NT2/D1 (cell line): ENCODE results near the gene SLCO1B3.

Experiments
- DNase-seq: peaks from one replicate; pipeline ENCODE4 v3.0.0-alpha.2; 2011; ENCODE audit warnings: low read depth, low spot score
- H3K27me3 ChIP-seq: 2 replicates; pipeline ENCODE4 v1.6.0; 2011; ENCODE audit warnings: mild to moderate bottlenecking; ENCODE audit not compliant: insufficient read length, insufficient read depth
- H3K36me3 ChIP-seq: 2 replicates; pipeline ENCODE4 v1.6.1; 2011; ENCODE audit warnings: mild to moderate bottlenecking, low read length, mixed read lengths; ENCODE audit not compliant: insufficient read depth, insufficient read length
- H3K4me1 ChIP-seq: 2 replicates; pipeline ENCODE4 v1.5.1; 2011; ENCODE audit not compliant: insufficient read depth, insufficient read length
- H3K4me3 ChIP-seq: 2 replicates; pipeline ENCODE4 v1.5.1; 2011; ENCODE audit warnings: low read depth; ENCODE audit not compliant: insufficient read length
- H3K9ac ChIP-seq: 2 replicates; pipeline ENCODE4 v1.6.0; 2011; ENCODE audit warnings: low read depth; ENCODE audit not compliant: insufficient read length
- H3K9me3 ChIP-seq: 2 replicates; pipeline ENCODE4 v1.5.1; 2011; ENCODE audit warnings: mild to moderate bottlenecking, low read length; ENCODE audit not compliant: insufficient read depth
- SUZ12 ChIP-seq: IDR thresholded peaks from 2 replicates; pipeline ENCODE4 v1.6.1; 2011; ENCODE audit not compliant: insufficient read length, insufficient read depth; ENCODE audit errors: extremely low read depth
- YY1 ChIP-seq: IDR thresholded peaks from 2 replicates; pipeline ENCODE4 v1.6.1; 2011; ENCODE audit not compliant: insufficient read length, insufficient read depth
- ZNF274 ChIP-seq: IDR thresholded peaks from 2 replicates; pipeline ENCODE4 v1.6.1; 2011; ENCODE audit warnings: mild to moderate bottlenecking, low read depth, low read length

Gene SLCO1B3

GRCh38 chr12:20829919-20830318 is 19.4 kb downstream of the SLCO1B3 start:
- DNase-seq: no peak
- no peaks in the 10 kb centered on the region for H3K27me3 ChIP-seq
- H3K4me3 ChIP-seq: no peak overlapping the region
- no peak overlapping the region for H3K9ac ChIP-seq
- TF ChIP-seq YY1 (no peak), SUZ12 (no peak), ZNF274 (no peak)
- no peaks in the 10 kb centered on the region for H3K4me1 ChIP-seq
- H3K9me3 ChIP-seq: no peaks in the 10 kb centered on the region
- H3K36me3 ChIP-seq: no peaks in the 10 kb centered on the region

GRCh38 chr12:20830456-20830855 is 20.0 kb downstream of the SLCO1B3 start:
- TF ChIP-seq ZNF274: no peak
- no peak for TF ChIP-seq SUZ12
- no peak for TF ChIP-seq YY1
- Histone ChIP-seq H3K9ac (no peak overlapping the region), H3K36me3 (no peaks in the 10 kb centered on the region), H3K9me3 (no peaks in the 10 kb centered on the region), H3K4me3 (no peak overlapping the region), H3K27me3 (no peaks in the 10 kb centered on the region), H3K4me1 (no peaks in the 10 kb centered on the region)
- no peak for DNase-seq

GRCh38 chr12:20832911-20833310 is 22.4 kb downstream of the SLCO1B3 start:
- H3K4me1 ChIP-seq: no peaks in the 10 kb centered on the region
- no peaks in the 10 kb centered on the region for H3K27me3 ChIP-seq
- H3K36me3 ChIP-seq: no peaks in the 10 kb centered on the region
- no peak for TF ChIP-seq YY1
- no peak for TF ChIP-seq ZNF274
- no peak for TF ChIP-seq SUZ12
- no peak for DNase-seq
- H3K9ac ChIP-seq: no peak overlapping the region
- no peak overlapping the region for H3K4me3 ChIP-seq
- H3K9me3 ChIP-seq: no peaks in the 10 kb centered on the region

GRCh38 chr12:20852649-20853048 is 42.1 kb downstream of the SLCO1B3 start:
- H3K4me1 ChIP-seq: no peaks in the 10 kb centered on the region
- no peaks in the 10 kb centered on the region for H3K36me3 ChIP-seq
- no peak overlapping the region for H3K4me3 ChIP-seq
- no peak for TF ChIP-seq ZNF274
- TF ChIP-seq SUZ12: no peak
- TF ChIP-seq YY1: no peak
- H3K27me3 ChIP-seq: no peaks in the 10 kb centered on the region
- H3K9ac ChIP-seq: no peak overlapping the region
- peaks cover 7% of the 10 kb centered on the region; the same call in 1 of the 2 replicates for H3K9me3 ChIP-seq
- DNase-seq: no peak

GRCh38 chr12:20863056-20863455 is 52.6 kb downstream of the SLCO1B3 start:
- Histone ChIP-seq H3K27me3 (no peaks in the 10 kb centered on the region), H3K36me3 (no peaks in the 10 kb centered on the region), H3K9me3 (no peaks in the 10 kb centered on the region), H3K4me1 (no peaks in the 10 kb centered on the region), H3K4me3 (no peak overlapping the region), H3K9ac (no peak overlapping the region)
- TF ChIP-seq ZNF274: no peak
- no peak for TF ChIP-seq SUZ12
- TF ChIP-seq YY1: no peak
- no peak for DNase-seq

- no peak for DNase-seq
- no peaks in the 10 kb centered on the region for H3K27me3 ChIP-seq
- H3K9me3 ChIP-seq: no peaks in the 10 kb centered on the region
These were observed 55.4 kb downstream of the SLCO1B3 start for GRCh38 chr12:20865873-20866272.

DNA sequence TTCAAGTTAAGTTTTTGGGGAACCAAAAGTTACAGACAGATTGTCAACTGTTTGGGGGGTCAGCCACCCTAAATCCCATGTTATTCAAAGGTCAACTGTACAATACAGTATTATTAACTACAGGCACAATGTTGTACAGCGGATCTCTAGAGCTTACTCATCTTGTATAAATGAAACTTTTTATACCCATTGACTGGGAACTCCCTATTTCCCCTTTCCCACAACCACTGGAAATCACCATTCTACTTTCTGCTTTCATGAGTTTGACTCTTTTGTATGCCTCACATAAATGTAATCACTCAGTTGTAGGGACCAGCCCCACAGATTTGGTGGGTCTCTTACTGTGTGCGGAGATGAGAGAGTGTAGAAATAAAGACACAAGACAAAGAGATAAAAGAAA is 57.8 kb downstream of the SLCO1B3 start:
- Histone ChIP-seq H3K9ac (no peak overlapping the region), H3K36me3 (no peaks in the 10 kb centered on the region), H3K9me3 (no peaks in the 10 kb centered on the region), H3K4me3 (no peak overlapping the region), H3K27me3 (no peaks in the 10 kb centered on the region), H3K4me1 (no peaks in the 10 kb centered on the region)
- TF ChIP-seq ZNF274 (no peak), SUZ12 (no peak), YY1 (no peak)
- no peak for DNase-seq

More at GRCh38 chr12:20865873-20866272, 55.4 kb downstream of the SLCO1B3 start:
- Histone ChIP-seq H3K4me3 (no peak overlapping the region), H3K36me3 (no peaks in the 10 kb centered on the region), H3K9ac (no peak overlapping the region), H3K4me1 (no peaks in the 10 kb centered on the region)
- TF ChIP-seq ZNF274 (no peak), SUZ12 (no peak), YY1 (no peak)

GRCh38 chr12:20883288-20883687 is 72.8 kb downstream of the SLCO1B3 start:
- TF ChIP-seq ZNF274 (no peak), YY1 (no peak), SUZ12 (no peak)
- H3K36me3 ChIP-seq: no peaks in the 10 kb centered on the region
- H3K9ac ChIP-seq: no peak overlapping the region
- no peaks in the 10 kb centered on the region for H3K27me3 ChIP-seq
- no peak overlapping the region for H3K4me3 ChIP-seq
- DNase-seq: no peak
- H3K9me3 ChIP-seq: peaks cover 2% of the 10 kb centered on the region; the same call in 1 of the 2 replicates
- H3K4me1 ChIP-seq: no peaks in the 10 kb centered on the region
